Hematopoietic multipotent progenitor cell (in vitro differentiated cells): ENCODE results near the gene CLCN6. TPM values are rescaled to one million over a fixed set of nuclear protein-coding genes. Genes with fewer than 3 reads are reported as not detected.

ENCODE experiments used
- DNase-seq, 3 donors: peaks; one replicate each; pipeline ENCODE4 v3.0.0-alpha.2; 2011 to 2015; ENCODE audit warnings: low read depth in 2 of 3, low spot score in 2 of 3
- total RNA-seq: library from RNA; depleted of rRNA; stranded (reverse); fragments of >200 nt; gene quantifications from one replicate; pipeline ENCODE4 v1.2.3, GENCODE V29; 2012

CLCN6 gene
- total RNA-seq, 1 donor = 12.7 TPM

- DNase-seq = no peak
Observed at GRCh38 chr1:11874624-11875023, 68.6 kb downstream of the CLCN6 start.

GRCh38 chr1:11875094-11875493 lies 69.1 kb downstream of the CLCN6 start:
- DNase-seq = no peak

- no peak for DNase-seq
Observed at GRCh38 chr1:11877074-11877473, 71.1 kb downstream of the CLCN6 start.

GRCh38 chr1:11878081-11878890 lies 72.3 kb downstream of the CLCN6 start:
- no peak for DNase-seq

- no peak for DNase-seq
Observed at GRCh38 chr1:11878891-11879190, 72.8 kb downstream of the CLCN6 start.

GRCh38 chr1:11879311-11880180 lies 73.6 kb downstream of the CLCN6 start:
- DNase-seq = no peak

- DNase-seq = no peak
Observed at GRCh38 chr1:11880181-11880575, 74.2 kb downstream of the CLCN6 start.

GRCh38 chr1:11880911-11881748 lies 75.1 kb downstream of the CLCN6 start:
- no peak for DNase-seq

GRCh38 chr1:11881749-11882441 lies 75.9 kb downstream of the CLCN6 start:
- DNase-seq = no peak

- DNase-seq = peak in 1 of 3 donors; percentile 33
Observed at GRCh38 chr1:11882814-11883538, 77.0 kb downstream of the CLCN6 start.

GRCh38 chr1:11885916-11886315 lies 79.9 kb downstream of the CLCN6 start:
- DNase-seq = no peak

GRCh38 chr1:11886986-11887665 lies 81.1 kb downstream of the CLCN6 start:
- no peak for DNase-seq

- no peak for DNase-seq
Observed at GRCh38 chr1:11887666-11888007, 81.6 kb downstream of the CLCN6 start.

GRCh38 chr1:11888206-11888876 lies 82.3 kb downstream of the CLCN6 start:
- DNase-seq = no peak

- no peak for DNase-seq
Observed at GRCh38 chr1:11888877-11889208, 82.9 kb downstream of the CLCN6 start.

- no peak for DNase-seq
Observed at GRCh38 chr1:11891433-11892186, 85.6 kb downstream of the CLCN6 start.
